Neural progenitor cell (in vitro differentiated cells): ENCODE data around the gene C1QTNF3.

ENCODE experiments used
- EZH2 ChIP-seq: fragments of 200-600 bp; sonication (generic); IDR thresholded peaks from 2 replicates; pipeline ENCODE4 v1.6.1; 2017; ENCODE audit warnings: antibody characterized with exemption, mild to moderate bottlenecking, moderate library complexity
- EZH2phosphoT487 ChIP-seq: fragments of 200-600 bp; sonication (generic); IDR thresholded peaks from 2 replicates; pipeline ENCODE4 v1.6.1; 2017; ENCODE audit warnings: antibody characterized with exemption
- TF ChIP-seq, protein P1 (sequence below): fragments of 200-600 bp; sonication (generic); IDR thresholded peaks from 2 replicates; pipeline ENCODE4 v1.5.1; 2017; ENCODE audit warnings: antibody characterized with exemption, mild to moderate bottlenecking

DNA sequence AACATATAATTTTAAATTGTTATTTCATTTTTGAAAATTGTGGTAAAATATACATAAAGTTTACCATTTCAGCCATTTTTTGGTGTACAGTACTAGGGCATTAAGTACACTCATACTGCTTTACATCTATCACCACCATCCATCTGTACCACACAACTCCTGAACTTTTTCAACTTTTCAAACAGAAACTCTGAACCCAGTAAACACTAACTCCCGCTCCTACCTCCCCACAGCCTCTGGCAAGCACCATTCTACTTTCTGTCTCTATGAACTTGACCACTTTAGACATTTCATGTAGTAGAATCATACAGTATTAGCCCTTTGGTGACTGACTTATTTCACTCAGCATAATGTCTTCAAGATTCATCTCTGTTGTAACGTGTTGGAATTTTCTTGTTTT, 50.1 kb downstream of the C1QTNF3 start:
- TF ChIP-seq, protein P1, sequence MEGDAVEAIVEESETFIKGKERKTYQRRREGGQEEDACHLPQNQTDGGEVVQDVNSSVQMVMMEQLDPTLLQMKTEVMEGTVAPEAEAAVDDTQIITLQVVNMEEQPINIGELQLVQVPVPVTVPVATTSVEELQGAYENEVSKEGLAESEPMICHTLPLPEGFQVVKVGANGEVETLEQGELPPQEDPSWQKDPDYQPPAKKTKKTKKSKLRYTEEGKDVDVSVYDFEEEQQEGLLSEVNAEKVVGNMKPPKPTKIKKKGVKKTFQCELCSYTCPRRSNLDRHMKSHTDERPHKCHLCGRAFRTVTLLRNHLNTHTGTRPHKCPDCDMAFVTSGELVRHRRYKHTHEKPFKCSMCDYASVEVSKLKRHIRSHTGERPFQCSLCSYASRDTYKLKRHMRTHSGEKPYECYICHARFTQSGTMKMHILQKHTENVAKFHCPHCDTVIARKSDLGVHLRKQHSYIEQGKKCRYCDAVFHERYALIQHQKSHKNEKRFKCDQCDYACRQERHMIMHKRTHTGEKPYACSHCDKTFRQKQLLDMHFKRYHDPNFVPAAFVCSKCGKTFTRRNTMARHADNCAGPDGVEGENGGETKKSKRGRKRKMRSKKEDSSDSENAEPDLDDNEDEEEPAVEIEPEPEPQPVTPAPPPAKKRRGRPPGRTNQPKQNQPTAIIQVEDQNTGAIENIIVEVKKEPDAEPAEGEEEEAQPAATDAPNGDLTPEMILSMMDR, result no peak
- TF ChIP-seq EZH2 (no peak), EZH2phosphoT487 (no peak)
